ENCODE measurements around the gene CALHM5.

GRCh38 chr6:116485559-116486184, 25.8 kb upstream of the CALHM5 start:
- TF ChIP-seq EZH2 (IDR thresholded peaks at IDR 0.05; ENCODE audit: low read length, unreplicated experiment), result no peak
- no peak for TF ChIP-seq CTCF (conservative IDR thresholded peaks at IDR 0.05; ENCODE audit: low read depth, low read length)
- no peak for TF ChIP-seq EZH2phosphoT487 (IDR thresholded peaks at IDR 0.05; ENCODE audit: borderline replicate concordance, low read length)

Measured in PC-3 (cell line).